NCI-H446 treated with DMSO at 0.1 percent for 48 hours (cell line): ENCODE data around the gene ATF5.

Experiments
- DNase-seq: peaks from one replicate; lab custom pipeline; 2025; lab: John Stamatoyannopoulos, UW

The ATF5 gene

DNA sequence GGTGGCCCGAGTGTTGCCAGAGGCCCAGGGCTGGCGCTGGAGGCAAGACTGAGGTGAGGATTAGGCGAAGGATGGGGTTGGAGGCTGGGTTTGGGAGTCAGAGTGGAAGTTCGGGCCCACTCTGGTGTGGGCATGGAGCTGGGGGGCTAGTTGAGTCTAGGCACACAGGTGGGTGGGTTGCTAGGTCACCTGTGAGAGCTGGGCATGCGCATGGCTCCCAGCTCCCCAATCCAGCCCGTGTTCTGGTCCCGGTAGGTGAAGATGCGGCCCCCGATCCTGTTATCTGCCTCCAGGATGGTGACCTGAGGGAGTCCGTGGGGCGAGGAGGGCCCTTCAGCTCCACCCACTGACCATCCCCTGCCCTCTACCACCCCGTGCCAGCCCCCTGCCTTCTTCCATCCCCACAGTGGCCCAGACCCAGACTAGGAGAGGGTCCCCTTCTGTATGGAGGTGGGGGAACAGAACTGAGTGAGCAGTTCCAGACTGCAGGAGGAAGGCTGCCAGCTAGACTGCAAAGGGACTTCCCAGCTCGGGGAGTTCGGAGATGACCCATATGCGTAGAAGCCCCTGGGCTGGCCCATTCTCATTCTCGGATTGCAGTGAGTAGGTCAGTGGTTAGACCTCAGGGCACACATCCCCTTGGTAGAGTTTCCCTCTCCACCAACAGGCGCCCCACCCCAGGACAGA lies 34.0 kb upstream of the ATF5 start:
- no peak for DNase-seq

- no peak for DNase-seq
Observed at GRCh38 chr19:49895566-49896297, 33.3 kb upstream of the ATF5 start.

DNA sequence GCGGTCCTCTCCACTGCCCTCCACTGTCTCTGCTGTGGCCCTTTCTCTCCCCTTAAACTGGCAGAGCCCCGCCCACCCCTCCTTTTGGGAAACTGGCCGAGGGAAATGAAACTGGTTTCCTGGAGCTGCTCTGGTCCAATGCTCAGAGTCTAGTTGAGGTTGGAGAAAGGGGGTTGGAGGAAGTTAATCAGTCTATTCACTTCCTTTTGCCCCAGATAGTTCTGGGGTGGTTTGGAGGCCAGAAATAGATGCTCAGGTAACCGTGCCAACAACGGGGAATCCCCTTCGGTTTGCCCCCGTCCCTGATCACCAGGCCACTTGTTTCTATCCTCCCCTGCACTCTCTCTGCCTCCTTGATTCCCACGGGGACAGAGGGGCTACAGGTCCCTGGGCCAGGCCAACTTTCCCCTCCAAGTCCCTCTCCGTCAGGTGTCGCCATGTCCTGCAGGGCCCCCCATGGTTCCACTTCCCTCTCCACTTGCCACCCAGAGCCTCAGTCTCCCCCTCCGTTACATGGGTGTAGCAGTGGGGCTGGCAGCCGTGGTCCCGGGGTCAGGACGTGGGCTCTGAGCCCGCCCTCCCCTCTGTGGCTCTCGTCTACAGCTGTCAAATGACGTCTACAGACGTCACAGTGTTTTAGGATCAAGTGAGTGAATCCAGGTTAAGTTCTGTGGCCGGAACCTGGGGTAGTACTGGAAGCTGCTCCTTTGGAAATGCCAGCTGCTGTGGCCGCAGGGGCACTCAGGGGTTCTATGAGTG lies 32.0 kb upstream of the ATF5 start, which contains the start of gene IL4I1:
TSS of gene IL4I1 (minus strand) at position 25 of the 759 bp plus-strand sequence. CDS start 727 bp downstream, outside the sequence.
- no peak for DNase-seq

GRCh38 chr19:49904136-49904535 lies 24.9 kb upstream of the ATF5 start:
- DNase-seq = no peak

- DNase-seq = no peak
Observed at GRCh38 chr19:49906879-49907564, 22.0 kb upstream of the ATF5 start.

DNA sequence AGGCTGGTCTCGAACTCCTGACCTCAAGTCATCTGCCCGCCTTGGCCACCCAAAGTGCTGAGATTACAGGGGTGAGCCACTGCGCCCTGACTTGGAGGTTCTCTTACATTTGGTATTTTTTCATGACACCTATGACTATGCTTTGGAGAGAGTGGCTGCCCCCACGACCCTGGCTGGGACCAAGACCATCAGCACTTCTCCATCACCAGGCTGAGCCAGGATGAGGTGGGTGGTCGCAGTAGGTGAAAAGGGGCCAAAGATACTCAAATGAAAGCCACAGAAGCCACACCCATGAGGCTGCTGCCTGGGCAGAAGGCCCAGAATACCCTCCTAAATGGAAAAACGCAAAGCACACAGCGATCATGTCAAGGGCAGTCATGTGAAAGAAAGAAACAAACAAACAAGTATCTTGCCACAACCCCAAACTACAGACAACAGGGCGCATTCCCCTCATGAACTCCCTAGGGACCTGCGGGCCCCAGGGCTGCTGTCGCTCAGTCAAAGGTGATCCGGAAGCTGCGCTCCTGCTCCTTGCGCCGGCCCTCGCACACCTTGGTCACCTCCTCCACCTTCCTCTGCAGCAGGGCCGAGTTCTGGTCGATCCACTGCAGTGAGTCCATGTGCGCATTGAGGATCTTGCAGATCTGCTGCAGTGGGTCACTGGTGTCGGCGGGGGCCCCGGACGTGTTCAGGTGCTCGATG lies 21.1 kb upstream of the ATF5 start:
- no peak for DNase-seq

DNA sequence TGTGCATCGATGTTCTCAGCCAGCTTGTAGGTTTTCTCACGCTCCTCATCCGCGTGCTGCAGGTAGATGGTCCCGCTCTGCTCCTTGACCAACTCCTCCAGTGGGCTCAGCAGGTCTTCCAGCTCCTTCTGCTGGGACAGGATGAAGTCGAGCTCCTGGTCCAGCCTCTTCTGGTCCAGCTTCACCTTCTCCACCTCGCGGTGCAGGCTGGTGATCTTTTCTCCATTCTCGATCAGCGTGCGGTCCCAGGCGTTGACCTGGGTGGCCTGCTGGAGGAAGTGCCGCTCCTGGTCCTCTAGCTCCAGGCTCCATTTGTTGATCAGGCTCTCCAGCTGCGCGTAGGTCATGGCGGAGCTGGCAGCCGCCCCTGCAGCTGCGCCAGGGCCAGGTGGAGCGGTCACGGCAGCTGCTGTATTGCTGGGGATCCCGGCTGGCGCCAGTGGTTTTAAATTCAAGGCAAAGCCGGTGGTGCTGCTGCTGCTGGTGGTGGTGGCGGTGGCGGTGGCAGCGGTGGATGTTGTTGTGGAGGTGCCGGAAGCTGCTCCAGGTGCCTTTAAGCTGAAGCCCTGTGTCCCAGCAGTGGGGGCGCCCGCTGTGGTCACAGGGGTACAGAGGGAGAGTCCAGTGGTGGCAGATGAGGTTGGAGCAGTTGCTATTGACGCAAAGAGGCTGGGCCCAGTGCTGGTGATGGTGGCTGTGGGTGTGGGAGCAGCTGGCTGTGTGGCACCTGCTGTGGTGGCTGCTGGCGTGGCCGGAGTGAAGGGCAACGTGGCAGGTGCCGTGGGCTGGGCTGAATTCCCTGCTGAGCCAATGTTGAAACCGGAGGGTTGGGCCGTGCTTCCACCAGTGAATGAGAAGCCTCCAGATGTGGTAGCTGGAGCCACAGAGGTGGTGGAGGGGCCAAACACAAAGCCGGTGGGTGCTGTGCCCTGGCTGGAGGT lies 20.3 kb upstream of the ATF5 start:
- DNase-seq = no peak

DNA sequence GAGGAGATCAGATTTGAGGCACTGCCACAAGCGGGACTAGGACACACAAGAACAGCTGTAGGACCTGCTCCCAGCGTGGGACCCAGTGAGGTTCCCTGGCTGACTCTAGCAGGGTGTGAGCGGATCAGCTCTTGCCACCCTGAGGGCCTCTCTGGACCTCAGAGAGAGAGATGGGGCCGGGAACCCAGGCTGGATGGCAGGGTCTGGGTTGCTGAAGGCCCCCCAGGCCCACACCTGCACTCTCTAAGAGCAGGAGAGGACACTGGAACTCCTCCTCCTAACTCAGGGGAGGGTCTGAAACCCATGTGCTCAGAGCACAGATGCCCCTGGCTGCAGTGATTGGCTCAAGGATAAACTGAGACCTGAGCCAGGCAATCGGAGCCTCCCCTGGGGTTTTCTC lies 18.8 kb upstream of the ATF5 start:
- no peak for DNase-seq

DNA sequence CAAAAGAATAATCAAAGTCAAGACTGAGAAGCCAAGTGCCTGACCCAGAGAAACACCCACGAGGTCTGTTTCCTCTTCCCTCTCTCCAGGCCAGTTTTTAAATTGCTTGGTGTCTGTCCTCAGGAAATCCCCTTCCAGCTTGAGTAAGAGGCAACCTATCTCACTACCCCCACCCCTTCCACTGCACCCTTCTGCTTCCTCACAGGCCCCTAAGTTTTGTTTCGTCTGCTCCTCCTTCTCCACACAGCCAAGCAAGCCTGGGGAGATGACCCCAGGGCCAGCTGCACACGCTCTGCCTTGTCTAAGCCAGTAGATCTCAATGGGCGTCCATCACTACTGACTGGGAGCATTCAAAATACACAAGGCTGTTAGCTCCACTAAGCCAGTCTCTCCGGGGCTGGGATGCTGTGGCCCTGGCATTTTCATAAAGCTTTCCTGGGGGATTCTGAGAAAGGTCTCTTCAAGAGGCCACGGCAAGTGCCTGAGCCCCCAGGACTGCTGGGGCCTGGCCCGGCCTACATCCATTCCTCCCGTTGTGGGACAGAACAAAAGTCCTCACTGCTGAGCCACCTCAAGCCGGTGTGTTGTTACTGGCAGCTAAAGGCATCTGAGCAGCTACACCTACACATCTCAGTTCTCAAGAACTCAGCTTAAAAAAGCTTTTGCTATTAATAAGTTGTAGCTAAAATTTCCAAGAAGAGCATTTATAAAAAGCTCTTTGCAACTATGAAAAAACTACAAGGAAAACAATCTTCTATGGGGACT lies 17.4 kb upstream of the ATF5 start:
- DNase-seq = no peak

GRCh38 chr19:49912965-49913685 lies 15.9 kb upstream of the ATF5 start:
- DNase-seq = no peak

GRCh38 chr19:49913720-49914119 lies 15.3 kb upstream of the ATF5 start:
- no peak for DNase-seq

GRCh38 chr19:49915271-49915670 lies 13.7 kb upstream of the ATF5 start:
- DNase-seq = no peak

DNA sequence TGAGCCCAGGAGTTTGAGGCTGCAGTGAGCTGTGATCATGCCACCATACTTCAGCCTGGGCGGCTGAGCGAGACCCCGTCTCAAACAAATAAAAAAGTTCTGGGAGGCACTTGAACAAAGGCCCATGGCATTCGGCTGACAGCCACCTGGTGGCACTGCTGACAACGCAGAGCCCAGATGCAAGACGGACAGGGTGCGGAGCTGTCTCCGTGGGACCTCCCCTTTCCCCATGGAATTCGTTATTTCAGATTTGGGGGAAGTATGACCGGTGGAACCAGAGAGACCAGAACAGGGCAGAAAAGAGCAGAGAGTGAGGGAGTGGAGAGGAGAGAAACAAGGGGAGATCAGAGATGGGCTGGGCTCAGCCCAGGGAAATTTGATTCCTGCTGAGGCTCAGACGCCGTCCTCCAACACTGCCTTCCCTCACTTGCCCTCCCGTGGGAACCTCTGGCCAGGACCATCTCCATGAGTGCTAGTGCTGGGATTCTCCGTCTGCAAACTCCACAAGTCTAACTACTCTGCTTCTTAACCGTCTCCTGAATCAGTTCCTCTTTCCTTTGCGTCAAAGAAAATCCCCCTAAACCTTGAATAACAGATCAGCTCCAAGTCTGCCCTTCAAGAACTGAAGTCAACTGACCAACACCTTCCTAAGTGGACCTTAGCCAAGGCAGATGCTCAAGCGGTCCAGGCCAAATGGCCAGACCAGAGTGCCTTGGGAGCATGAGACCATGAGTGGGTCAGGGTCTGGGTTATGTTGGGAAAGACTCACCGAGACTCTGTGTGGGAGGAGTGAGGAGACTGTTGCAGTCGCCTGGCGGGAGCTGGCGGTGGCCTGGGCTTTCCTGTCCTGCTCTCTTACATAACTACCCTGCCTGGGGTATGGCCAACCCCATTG lies 11.9 kb upstream of the ATF5 start:
- DNase-seq = no peak

DNA sequence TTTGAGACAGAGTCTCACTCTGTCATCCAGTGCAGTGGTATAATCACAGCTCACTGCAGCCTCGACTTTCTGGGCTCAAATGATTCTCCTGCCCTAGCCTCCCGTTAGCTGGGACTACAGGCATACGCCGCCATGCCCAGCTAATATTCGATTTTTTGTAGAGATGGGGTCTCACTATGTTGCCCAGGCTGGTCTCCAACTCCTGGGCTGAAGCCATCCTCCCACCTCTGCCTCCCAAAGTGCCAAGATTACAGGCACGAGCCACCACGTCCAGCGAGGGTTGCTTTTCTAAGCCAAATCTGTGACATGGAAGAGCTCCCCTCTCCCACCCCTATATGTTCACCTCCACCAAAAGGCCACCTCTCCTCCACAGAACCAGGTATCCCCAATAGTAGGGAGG lies 10.9 kb upstream of the ATF5 start:
- no peak for DNase-seq

DNA sequence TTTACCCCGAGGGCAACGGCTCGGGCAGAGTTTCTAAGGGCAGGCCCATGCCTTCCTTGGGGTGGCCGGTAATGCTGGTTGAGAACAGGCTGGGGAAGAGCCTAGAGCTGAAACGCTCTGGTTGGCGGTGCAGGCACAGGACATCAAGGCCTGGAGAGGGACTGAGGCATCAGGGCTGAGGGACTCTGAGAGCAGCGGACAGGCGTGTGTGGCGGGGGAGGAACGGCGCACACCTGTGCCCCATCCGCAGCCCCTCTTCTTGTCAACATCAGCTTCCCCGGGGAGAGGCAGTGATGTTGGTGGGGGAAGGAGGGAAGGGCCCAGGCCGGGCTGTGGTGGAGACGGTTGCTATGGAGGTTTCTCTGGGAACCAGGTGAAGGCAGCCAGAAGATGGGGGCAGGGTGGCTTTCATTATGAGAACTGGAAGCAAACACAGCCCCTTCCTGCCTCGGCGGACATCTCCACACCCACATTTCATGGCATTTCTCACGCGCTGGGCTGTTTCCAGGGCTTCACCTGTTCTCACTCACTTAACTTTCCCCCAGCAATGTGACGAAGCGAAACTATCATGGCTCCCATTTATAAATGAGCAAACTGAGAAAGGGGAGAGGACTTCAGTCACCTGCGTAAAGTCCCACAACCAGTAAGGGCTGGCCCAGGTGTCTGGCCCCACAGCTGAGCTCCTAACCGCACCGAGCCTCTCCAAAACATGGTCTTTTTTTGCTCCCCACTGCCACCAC lies 8.2 kb upstream of the ATF5 start:
- no peak for DNase-seq

DNA sequence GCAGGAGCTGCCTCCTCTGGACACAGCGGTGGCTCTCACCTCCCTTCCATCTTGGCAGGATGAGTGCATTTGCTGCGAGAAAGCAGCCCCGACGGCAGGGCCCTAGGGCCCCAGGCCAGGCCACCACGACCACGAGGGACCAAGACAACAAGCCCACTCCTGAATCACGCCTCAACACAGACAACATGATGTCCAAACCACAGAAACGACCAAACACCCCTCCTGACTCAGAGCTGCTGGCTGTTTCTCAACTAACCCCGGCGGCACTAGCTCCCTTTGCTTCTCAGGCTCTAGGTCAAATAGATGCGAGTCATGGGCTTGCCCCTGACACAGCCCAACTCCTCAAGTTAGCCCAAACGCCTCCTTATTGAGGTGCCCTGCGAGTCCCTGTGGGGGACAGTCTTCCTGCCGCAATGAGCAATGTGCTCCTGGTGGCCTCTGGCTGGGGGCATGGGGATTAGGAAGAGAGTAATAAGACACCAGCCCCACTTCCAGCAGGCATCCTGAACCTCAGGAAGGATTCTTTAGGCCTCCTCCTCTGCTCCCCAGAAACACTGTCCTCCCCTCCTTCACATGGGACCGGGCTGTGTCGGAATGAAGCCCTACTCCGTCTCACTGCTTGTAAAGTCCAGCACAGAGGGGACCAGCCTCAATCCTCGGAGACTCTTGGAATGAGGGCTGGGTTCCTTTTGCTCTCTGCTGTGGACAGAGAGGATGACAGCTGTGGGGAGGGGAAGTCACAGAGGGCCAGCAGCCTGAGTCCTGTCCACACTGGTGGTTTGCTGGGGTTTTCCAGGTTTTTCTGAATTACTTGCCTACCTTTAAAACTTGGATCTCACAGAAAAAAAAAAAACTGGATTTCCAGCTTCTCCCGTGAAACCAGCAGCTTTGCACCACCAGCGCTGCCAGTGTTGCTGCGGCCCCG lies 6.9 kb upstream of the ATF5 start:
- no peak for DNase-seq
